Mesendoderm (in vitro differentiated cells): Measurements from ENCODE around the gene LGALS3.
A peak's percentile ranks its signal among the peaks of the same experiment; 100 is the strongest.

ENCODE experiments used
- DNase-seq: peaks from one replicate; pipeline ENCODE4 v3.0.0; 2013
- H2AK5ac ChIP-seq: 2 replicates; pipeline ENCODE4 v1.6.1; 2013; ENCODE audit warnings: low read length, inconsistent platforms
- H2BK120ac ChIP-seq: 2 replicates; pipeline ENCODE4 v1.6.1; 2013; ENCODE audit warnings: low read depth, mild to moderate bottlenecking, low read length, moderate library complexity, mixed read lengths
- H2BK15ac ChIP-seq: replicated peaks from 2 replicates; pipeline ENCODE4 v1.6.1; 2013; ENCODE audit warnings: low read depth, mild to moderate bottlenecking, moderate library complexity
- H2BK5ac ChIP-seq: 2 replicates; pipeline ENCODE4 v1.6.1; 2013; ENCODE audit warnings: low read length, inconsistent platforms
- H3K18ac ChIP-seq: 2 replicates; pipeline ENCODE4 v1.6.1; 2013; ENCODE audit warnings: mild to moderate bottlenecking, low read length, mixed read lengths
- H3K23ac ChIP-seq: one replicate; pipeline ENCODE4 v1.6.1; 2013; ENCODE audit warnings: low read length
- H3K27ac ChIP-seq: 2 replicates; pipeline ENCODE4 v1.5.1; 2013; ENCODE audit warnings: low read depth, mild to moderate bottlenecking, inconsistent platforms, low read length, moderate library complexity
- H3K27me3 ChIP-seq: 2 replicates; pipeline ENCODE4 v1.6.1; 2013; ENCODE audit warnings: low read length, control low read depth, mild to moderate bottlenecking, inconsistent platforms; ENCODE audit not compliant: insufficient read depth, poor library complexity
- H3K36me3 ChIP-seq: 2 replicates; pipeline ENCODE4 v1.6.1; 2013; ENCODE audit warnings: low read length, inconsistent platforms; ENCODE audit not compliant: control insufficient read depth, insufficient read depth
- H3K4ac ChIP-seq: one replicate; pipeline ENCODE4 v1.6.1; 2013; ENCODE audit warnings: low read depth, mild to moderate bottlenecking, low read length, moderate library complexity
- H3K4me1 ChIP-seq: 2 replicates; pipeline ENCODE4 v1.6.1; 2013; ENCODE audit warnings: low read depth, low read length, inconsistent platforms; ENCODE audit not compliant: control insufficient read depth
- H3K4me2 ChIP-seq: 2 replicates; pipeline ENCODE4 v1.6.1; 2013; ENCODE audit warnings: low read length
- H3K4me3 ChIP-seq: 2 replicates; pipeline ENCODE4 v1.5.1; 2013; ENCODE audit warnings: mild to moderate bottlenecking, low read length
- H3K56ac ChIP-seq: one replicate; pipeline ENCODE4 v1.6.1; 2013; ENCODE audit warnings: low read length
- H3K79me1 ChIP-seq: 2 replicates; pipeline ENCODE4 v1.6.1; 2013; ENCODE audit warnings: low read length, inconsistent platforms
- H3K79me2 ChIP-seq: 2 replicates; pipeline ENCODE4 v1.6.1; 2013; ENCODE audit warnings: mild to moderate bottlenecking, low read length; ENCODE audit not compliant: control insufficient read depth, insufficient read depth
- H3K9ac ChIP-seq: 2 replicates; pipeline ENCODE4 v1.6.1; 2013; ENCODE audit warnings: low read length, inconsistent platforms
- H4K5ac ChIP-seq: one replicate; pipeline ENCODE4 v1.6.1; 2013; ENCODE audit warnings: low read length
- H4K8ac ChIP-seq: one replicate; pipeline ENCODE4 v1.6.1; 2013; ENCODE audit warnings: low read depth, mild to moderate bottlenecking, control low read depth, low read length, moderate library complexity
- WGBS: extraction: QIAGEN DNeasy Blood & Tissue Kit; methylation state at CpG from one replicate; pipeline ENCODE4 v1.1.7; 2013; ENCODE audit warnings: low lambda C conversion rate, missing lambda C conversion rate; ENCODE audit not compliant: insufficient coverage; ENCODE audit errors: extremely low coverage; 5-methylcytosine and 5-hydroxymethylcytosine counted together

Gene LGALS3

DNA sequence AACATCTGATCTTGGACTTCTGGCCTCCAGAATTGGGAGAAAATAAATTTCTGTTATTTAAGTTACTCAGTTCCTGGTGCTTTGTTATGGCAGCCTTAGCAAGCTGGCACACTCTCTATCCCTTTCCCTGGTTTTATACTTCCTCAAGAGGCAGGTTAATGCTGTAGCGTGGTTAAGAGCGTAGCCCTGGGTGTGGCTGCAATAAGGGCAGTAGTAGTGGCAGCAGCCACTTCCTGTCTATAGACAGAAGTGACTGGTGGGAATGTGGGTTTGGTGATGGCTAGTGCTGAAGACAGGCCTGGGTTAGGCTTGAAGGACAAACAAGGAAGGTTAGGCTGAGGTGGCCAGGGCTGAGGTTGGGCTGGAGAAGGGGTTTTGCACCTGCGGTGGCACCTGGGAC lies 3.6 kb upstream of the LGALS3 start:
- Histone ChIP-seq H3K36me3 (no peaks in the 10 kb centered on the region), H3K23ac (no peak overlapping the region), H3K27me3 (no peaks in the 10 kb centered on the region), H3K27ac (no peak overlapping the region), H2BK120ac (no peak overlapping the region), H4K8ac (no peak overlapping the region), H2BK15ac (no peak overlapping the region), H2BK5ac (no peak overlapping the region), H4K5ac (no peak overlapping the region), H3K4me2 (no peak overlapping the region), H3K79me2 (no peaks in the 10 kb centered on the region), H3K4ac (no peak overlapping the region), H2AK5ac (no peak overlapping the region), H3K56ac (no peak overlapping the region), H3K4me3 (no peak overlapping the region), H3K4me1 (no peaks in the 10 kb centered on the region), H3K18ac (no peak overlapping the region), H3K9ac (no peak overlapping the region), H3K79me1 (no peaks in the 10 kb centered on the region)
- DNase-seq: no peak
- no CpG with 5 or more reads among the region's 3 CpGs for WGBS

DNA sequence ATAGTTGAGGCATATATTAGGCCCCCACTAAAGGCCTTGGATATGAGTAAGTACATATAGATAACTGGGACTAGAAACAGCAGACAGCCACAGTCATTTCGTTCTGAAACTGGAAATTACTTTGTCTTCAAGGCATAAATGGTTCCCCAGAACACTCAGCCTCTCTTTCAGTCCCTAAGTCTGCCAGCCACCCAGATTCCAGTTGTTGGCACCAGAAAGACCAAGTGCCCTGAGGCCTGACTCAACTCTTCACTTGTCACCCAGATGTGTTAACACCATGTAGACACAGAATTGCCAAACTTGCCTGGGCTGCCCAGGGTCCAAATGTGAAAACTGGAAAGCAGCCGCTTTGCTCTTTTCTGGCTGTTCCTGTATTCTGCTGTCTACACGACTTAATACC lies 3.0 kb upstream of the LGALS3 start:
- H4K8ac ChIP-seq: no peak overlapping the region
- no peak for DNase-seq
- H2AK5ac ChIP-seq: no peak overlapping the region
- H2BK120ac ChIP-seq: no peak overlapping the region
- no peaks in the 10 kb centered on the region for H3K79me2 ChIP-seq
- WGBS: no CpG with 5 or more reads among the region's 3 CpGs
- H2BK15ac ChIP-seq: no peak overlapping the region
- H3K56ac ChIP-seq: no peak overlapping the region
- H3K4ac ChIP-seq: no peak overlapping the region
- no peak overlapping the region for H3K23ac ChIP-seq
- no peak overlapping the region for H3K4me3 ChIP-seq
- H3K4me1 ChIP-seq: no peaks in the 10 kb centered on the region
- no peak overlapping the region for H4K5ac ChIP-seq
- H3K9ac ChIP-seq: no peak overlapping the region
- no peaks in the 10 kb centered on the region for H3K27me3 ChIP-seq
- no peak overlapping the region for H3K27ac ChIP-seq
- H3K4me2 ChIP-seq: no peak overlapping the region
- no peaks in the 10 kb centered on the region for H3K36me3 ChIP-seq
- H3K79me1 ChIP-seq: no peaks in the 10 kb centered on the region
- no peak overlapping the region for H3K18ac ChIP-seq
- H2BK5ac ChIP-seq: no peak overlapping the region

DNA sequence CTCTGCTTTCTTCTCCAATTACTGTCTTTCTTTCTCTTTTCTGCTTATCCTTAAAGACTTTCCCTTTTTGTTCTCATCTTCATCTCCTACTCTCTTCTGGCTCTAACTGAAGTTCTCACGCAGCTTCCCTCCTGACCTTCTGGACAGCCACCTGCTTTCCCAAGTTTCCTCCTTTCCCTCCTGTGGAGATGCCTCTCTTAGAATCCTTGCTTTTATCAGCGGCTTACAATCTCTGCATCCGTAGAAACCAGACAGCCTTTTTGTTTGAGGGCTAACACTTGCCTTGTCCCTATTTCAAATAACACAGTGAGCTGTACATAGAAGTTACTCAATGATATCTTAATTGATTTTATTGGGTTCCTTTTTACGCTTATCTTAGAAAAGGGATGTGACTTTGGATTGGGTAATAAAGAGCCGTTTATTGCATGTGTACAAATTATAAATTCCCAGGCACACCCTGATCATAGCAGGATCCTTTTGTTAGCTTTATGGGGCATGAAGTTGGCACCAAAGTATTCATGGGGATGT lies 2.1 kb upstream of the LGALS3 start:
- Histone ChIP-seq H3K18ac (no peak overlapping the region), H3K23ac (no peak overlapping the region), H3K56ac (no peak overlapping the region), H3K4ac (no peak overlapping the region), H3K4me3 (no peak overlapping the region), H4K8ac (no peak overlapping the region), H2BK120ac (no peak overlapping the region), H3K9ac (no peak overlapping the region), H3K79me1 (no peaks in the 10 kb centered on the region), H3K27me3 (no peaks in the 10 kb centered on the region), H3K27ac (no peak overlapping the region), H3K4me1 (no peaks in the 10 kb centered on the region), H3K4me2 (no peak overlapping the region), H3K79me2 (no peaks in the 10 kb centered on the region), H2BK5ac (no peak overlapping the region), H2AK5ac (no peak overlapping the region), H4K5ac (no peak overlapping the region), H2BK15ac (no peak overlapping the region), H3K36me3 (no peaks in the 10 kb centered on the region)
- no CpG with 5 or more reads among the region's 5 CpGs for WGBS
- DNase-seq: no peak

DNA sequence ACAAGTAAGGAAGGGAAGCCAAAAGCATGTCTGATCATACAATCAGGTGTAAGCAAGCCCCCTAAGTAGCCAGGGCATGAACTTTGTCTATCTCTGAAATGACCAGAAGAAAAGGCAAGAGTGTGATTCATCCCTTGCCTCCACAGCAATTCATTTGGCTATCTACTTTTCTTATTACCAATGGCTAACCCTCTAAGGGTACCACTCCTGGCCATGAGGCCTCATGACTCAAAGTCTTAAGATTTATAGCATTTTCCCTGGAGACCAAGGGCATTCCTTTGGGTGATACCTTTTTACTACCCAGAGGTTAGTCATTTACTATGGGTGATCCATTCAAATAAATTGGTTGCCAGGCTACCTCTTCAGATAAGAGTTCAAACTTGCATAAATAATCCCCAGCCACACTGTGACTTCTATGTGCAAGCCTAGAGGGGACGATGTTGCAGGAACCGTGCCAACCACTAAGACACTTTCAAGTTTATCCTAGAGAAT lies 1.5 kb upstream of the LGALS3 start:
- Histone ChIP-seq H2BK5ac (no peak overlapping the region), H3K4me2 (no peak overlapping the region), H3K18ac (no peak overlapping the region), H3K27ac (no peak overlapping the region), H4K5ac (no peak overlapping the region), H2BK15ac (no peak overlapping the region), H3K9ac (no peak overlapping the region), H3K4me1 (no peaks in the 10 kb centered on the region), H2AK5ac (no peak overlapping the region), H3K23ac (no peak overlapping the region), H4K8ac (no peak overlapping the region), H3K79me2 (no peaks in the 10 kb centered on the region), H3K4me3 (no peak overlapping the region), H3K79me1 (no peaks in the 10 kb centered on the region), H3K36me3 (no peaks in the 10 kb centered on the region), H3K4ac (no peak overlapping the region), H3K27me3 (no peaks in the 10 kb centered on the region), H2BK120ac (no peak overlapping the region), H3K56ac (no peak overlapping the region)
- no peak for DNase-seq
- WGBS: no CpG with 5 or more reads among the region's 2 CpGs

DNA sequence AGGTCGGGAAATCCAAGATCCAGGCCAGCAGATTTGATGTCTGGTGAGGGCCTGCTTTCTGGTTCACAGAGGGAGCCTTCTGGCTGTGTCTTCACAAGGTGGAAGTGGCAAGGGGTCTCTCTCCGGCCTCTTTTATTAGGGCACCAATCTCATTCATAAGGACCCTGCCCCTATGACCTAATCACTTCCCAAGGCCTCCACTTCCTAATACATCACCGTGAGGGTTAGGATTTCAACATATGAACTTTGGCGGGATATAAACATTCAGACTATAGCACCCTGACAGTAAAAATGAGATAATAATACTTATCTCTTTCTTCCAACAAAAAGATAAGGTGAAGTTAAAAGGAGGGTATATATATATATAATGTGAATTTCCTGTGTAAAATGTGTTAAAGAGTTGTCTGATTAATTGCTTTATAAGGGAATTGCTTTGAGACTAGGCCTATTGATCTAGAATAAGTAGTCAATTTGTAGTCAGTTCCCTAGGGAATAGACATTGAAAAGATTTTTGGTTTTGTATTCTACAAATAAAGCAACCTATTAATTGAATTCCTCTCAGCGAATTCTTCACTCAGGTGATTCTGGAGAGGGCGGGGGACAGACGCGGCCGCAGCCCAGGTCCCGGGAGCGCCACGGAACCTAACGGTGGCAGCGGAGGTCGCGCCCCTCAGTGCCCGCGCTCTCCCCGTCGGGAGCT lies 516 bp upstream of the LGALS3 start:
- no CpG with 5 or more reads among the region's 20 CpGs for WGBS
- no peak overlapping the region for H3K4ac ChIP-seq
- H3K27me3 ChIP-seq: no peaks in the 10 kb centered on the region
- H3K36me3 ChIP-seq: no peaks in the 10 kb centered on the region
- H3K79me2 ChIP-seq: no peaks in the 10 kb centered on the region
- no peak overlapping the region for H2BK120ac ChIP-seq
- H3K56ac ChIP-seq: peak overlapping the region; percentile 78
- no peak overlapping the region for H3K4me3 ChIP-seq
- H3K18ac ChIP-seq: peak overlapping the region; percentile 43
- peak overlapping the region; percentile 35 for H3K4me2 ChIP-seq
- H3K9ac ChIP-seq: peak overlapping the region; percentile 18
- DNase-seq: no peak
- no peaks in the 10 kb centered on the region for H3K4me1 ChIP-seq
- no peak overlapping the region for H2BK5ac ChIP-seq
- H3K27ac ChIP-seq: no peak overlapping the region
- no peak overlapping the region for H4K8ac ChIP-seq
- H2AK5ac ChIP-seq: no peak overlapping the region
- no peak overlapping the region for H4K5ac ChIP-seq
- no peaks in the 10 kb centered on the region for H3K79me1 ChIP-seq
- no peak overlapping the region for H2BK15ac ChIP-seq
- no peak overlapping the region for H3K23ac ChIP-seq
